Activated naive CD4-positive, alpha-beta T cell treated with anti-CD3 and anti-CD28 coated beads, Interleukin-2, amount 10 ng/mL, durations not matched to agents 7 days and 5 days (primary cell): ENCODE results near the gene DAAM1.

Experiments used
- CTCF ChIA-PET: fragments of 350-600 bp; sonication (Branson Sonifier 250); formaldehyde crosslinking; loops from one replicate; lab custom pipeline; 2021; ENCODE audit warnings: antibody characterized with exemption; lab: Charles Lee
- DNase-seq: peaks from one replicate; pipeline ENCODE4 v3.0.0-alpha.2; 2020
- H3K27ac Mint-ChIP-seq: one replicate; pipeline ENCODE4 v1.8.0; 2021; ENCODE audit warnings: mild to moderate bottlenecking, moderate library complexity, mixed read lengths
- H3K27me3 Mint-ChIP-seq: one replicate; pipeline ENCODE4 v1.8.0; 2021; ENCODE audit warnings: mild to moderate bottlenecking, mixed read lengths
- H3K36me3 Mint-ChIP-seq: one replicate; pipeline ENCODE4 v1.8.0; 2021; ENCODE audit warnings: mixed read lengths
- H3K4me1 Mint-ChIP-seq: one replicate; pipeline ENCODE4 v1.8.0; 2021; ENCODE audit warnings: mixed read lengths
- H3K4me3 Mint-ChIP-seq: one replicate; pipeline ENCODE4 v1.8.0; 2021; ENCODE audit warnings: mild to moderate bottlenecking, moderate library complexity, mixed read lengths
- H3K9me3 Mint-ChIP-seq: one replicate; pipeline ENCODE4 v1.8.0; 2021; ENCODE audit warnings: mixed read lengths

DAAM1 gene

GRCh38 chr14:59188461-59189090 lies at the start of gene DAAM1:
DAAM1 (plus strand) TSS chr14:59188667; CDS start chr14:59263478, 74,811 bp downstream.
- CTCF ChIA-PET: no interaction called here
- Mint-ChIP-seq H3K27ac (peak within 1 kb of the TSS; percentile 87), H3K36me3 (no peaks in the 10 kb centered on the region), H3K27me3 (peaks cover 39% of the 10 kb centered on the region), H3K4me3 (peak within 1 kb of the TSS; percentile 96), H3K4me1 (peaks cover 28% of the 10 kb centered on the region), H3K9me3 (no peaks in the 10 kb centered on the region)
- DNase-seq: peak; percentile 98

DNA sequence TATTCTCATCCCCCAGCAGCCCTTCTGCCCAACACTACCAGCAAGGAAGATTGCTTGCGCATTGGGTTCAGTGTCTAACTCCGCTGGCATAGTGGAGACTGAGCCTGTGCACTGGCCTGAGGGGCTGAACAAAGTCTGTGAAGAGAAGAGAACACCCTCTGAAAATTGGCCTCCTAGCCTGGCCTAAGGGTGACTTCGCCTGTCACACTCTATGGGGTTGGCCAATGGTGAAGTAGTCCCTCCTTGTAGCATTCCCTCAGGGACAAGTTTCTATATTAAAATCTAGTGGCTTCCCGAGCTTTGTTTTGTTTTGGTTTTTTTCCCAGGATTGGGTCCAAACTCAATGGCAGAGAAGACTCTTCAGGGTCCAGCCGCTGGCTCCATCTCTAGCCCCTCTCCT lies 49.1 kb upstream of the DAAM1 start:
- DNase-seq: no peak
- Mint-ChIP-seq H3K27ac (no peak overlapping the region), H3K27me3 (peaks cover 10% of the 10 kb centered on the region), H3K4me1 (no peaks in the 10 kb centered on the region), H3K4me3 (no peak overlapping the region), H3K36me3 (no peaks in the 10 kb centered on the region), H3K9me3 (no peaks in the 10 kb centered on the region)
- CTCF ChIA-PET: no interaction called here

DNA sequence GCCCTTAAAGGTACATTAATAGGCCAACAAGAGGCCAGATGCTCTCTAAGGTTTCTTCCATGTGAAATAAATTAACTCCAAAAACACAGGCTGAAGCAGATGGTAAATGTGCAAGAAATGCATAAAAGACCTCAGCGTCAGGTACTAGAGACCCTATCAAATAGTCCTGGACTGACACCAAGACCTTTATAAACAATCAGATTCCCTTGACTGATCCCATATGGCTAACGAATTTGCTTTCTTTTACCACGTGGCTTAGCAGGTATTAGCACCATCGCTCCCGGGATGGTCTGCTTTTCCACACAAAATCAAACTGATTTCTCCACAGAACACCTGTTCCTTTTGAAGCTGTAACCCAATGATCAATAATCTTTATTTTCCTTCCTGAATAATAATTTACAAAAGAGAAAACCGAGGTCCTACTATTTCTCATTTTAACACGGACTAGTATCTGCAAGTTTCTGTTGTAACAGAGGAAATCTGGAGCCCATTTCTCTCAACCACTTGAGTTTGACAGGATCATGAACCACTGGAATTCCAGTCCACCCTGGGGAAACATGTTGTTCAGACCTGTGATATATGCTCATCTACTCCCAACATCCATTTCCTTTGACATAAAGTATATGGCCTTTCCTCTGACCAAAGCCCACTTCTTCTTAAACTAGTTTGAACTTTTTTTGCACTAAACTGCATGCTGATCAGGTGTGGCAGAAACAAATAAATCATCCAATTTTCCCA lies 48.2 kb upstream of the DAAM1 start:
- Mint-ChIP-seq H3K27me3 (peaks cover 9% of the 10 kb centered on the region), H3K9me3 (no peaks in the 10 kb centered on the region), H3K27ac (no peak overlapping the region), H3K4me3 (no peak overlapping the region), H3K4me1 (no peaks in the 10 kb centered on the region), H3K36me3 (no peaks in the 10 kb centered on the region)
- CTCF ChIA-PET: no interaction called here
- DNase-seq: no peak

DNA sequence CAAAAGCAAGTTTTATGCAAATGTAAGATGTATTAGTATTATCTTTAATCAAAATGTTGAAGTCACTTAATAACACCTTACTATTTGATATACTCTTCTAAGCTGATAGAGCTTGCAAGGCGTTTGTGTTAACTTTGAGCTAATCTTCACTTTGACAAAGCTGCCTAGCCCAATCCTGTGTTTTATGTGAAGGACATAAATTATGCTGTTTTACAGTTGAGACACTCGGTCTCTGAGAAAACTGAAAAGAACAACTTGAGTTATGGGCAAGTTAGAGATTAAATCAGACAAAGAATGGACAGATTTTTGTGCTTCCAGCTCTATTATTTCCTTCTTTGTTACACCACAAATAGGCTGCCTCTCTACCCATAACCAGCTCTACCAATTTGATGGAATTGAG lies 42.0 kb upstream of the DAAM1 start:
- Mint-ChIP-seq H3K4me1 (no peaks in the 10 kb centered on the region), H3K9me3 (no peaks in the 10 kb centered on the region), H3K27me3 (peaks cover 5% of the 10 kb centered on the region), H3K36me3 (no peaks in the 10 kb centered on the region), H3K27ac (no peak overlapping the region), H3K4me3 (no peak overlapping the region)
- DNase-seq: no peak
- CTCF ChIA-PET: no interaction called here

- no peak for DNase-seq
- no peak overlapping the region for H3K27ac Mint-ChIP-seq
- H3K4me1 Mint-ChIP-seq: no peaks in the 10 kb centered on the region
- H3K9me3 Mint-ChIP-seq: no peaks in the 10 kb centered on the region
- CTCF ChIA-PET: no interaction called here
- peaks cover 5% of the 10 kb centered on the region for H3K27me3 Mint-ChIP-seq
- no peak overlapping the region for H3K4me3 Mint-ChIP-seq
- H3K36me3 Mint-ChIP-seq: no peaks in the 10 kb centered on the region
These were observed 41.5 kb upstream of the DAAM1 start for GRCh38 chr14:59147007-59147406.

GRCh38 chr14:59148334-59148900 lies 40.0 kb upstream of the DAAM1 start:
- Mint-ChIP-seq H3K4me1 (no peaks in the 10 kb centered on the region), H3K9me3 (no peaks in the 10 kb centered on the region), H3K27me3 (no peaks in the 10 kb centered on the region), H3K4me3 (no peak overlapping the region), H3K27ac (no peak overlapping the region), H3K36me3 (no peaks in the 10 kb centered on the region)
- DNase-seq: no peak
- CTCF ChIA-PET: no interaction called here

GRCh38 chr14:59150990-59151389 lies 37.5 kb upstream of the DAAM1 start:
- CTCF ChIA-PET: interaction anchor here (0.8 kb wide), 1 partner anchor 39 kb away, joined by 3 read pairs; no protein-coding TSS in a partner anchor
- no peak for DNase-seq
- Mint-ChIP-seq H3K9me3 (no peaks in the 10 kb centered on the region), H3K36me3 (no peaks in the 10 kb centered on the region), H3K27me3 (no peaks in the 10 kb centered on the region), H3K27ac (no peak overlapping the region), H3K4me3 (no peak overlapping the region), H3K4me1 (peaks cover 11% of the 10 kb centered on the region)

DNA sequence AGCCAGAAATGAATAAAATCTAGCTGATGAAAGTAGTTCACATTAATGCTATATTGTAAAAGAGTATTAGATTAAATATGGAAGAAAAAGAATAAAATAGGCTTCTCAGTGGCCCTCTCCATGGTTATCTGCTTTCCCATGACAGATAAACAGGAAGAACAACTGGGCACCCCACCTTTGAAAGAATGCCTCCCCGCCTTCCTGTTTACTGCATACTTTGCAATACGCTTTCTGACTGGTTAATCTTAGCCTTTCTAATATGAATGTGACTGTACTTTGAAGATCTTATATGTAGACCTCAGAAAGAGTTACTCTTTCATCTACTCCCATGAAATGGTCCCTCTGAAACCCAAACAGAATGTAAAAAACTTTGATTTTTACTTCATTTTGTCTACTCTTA lies 34.1 kb upstream of the DAAM1 start:
- DNase-seq: peak; percentile 25
- no peak overlapping the region for H3K27ac Mint-ChIP-seq
- H3K27me3 Mint-ChIP-seq: peaks cover 6% of the 10 kb centered on the region
- H3K4me3 Mint-ChIP-seq: no peak overlapping the region
- CTCF ChIA-PET: no interaction called here
- peaks cover 3% of the 10 kb centered on the region for H3K9me3 Mint-ChIP-seq
- no peaks in the 10 kb centered on the region for H3K36me3 Mint-ChIP-seq
- peaks cover 11% of the 10 kb centered on the region for H3K4me1 Mint-ChIP-seq

- DNase-seq: no peak
- Mint-ChIP-seq H3K27me3 (peaks cover 6% of the 10 kb centered on the region), H3K4me1 (peaks cover 11% of the 10 kb centered on the region), H3K36me3 (no peaks in the 10 kb centered on the region), H3K27ac (no peak overlapping the region), H3K4me3 (no peak overlapping the region), H3K9me3 (peaks cover 3% of the 10 kb centered on the region)
- CTCF ChIA-PET: no interaction called here
These were observed 32.6 kb upstream of the DAAM1 start for GRCh38 chr14:59155886-59156285.

DNA sequence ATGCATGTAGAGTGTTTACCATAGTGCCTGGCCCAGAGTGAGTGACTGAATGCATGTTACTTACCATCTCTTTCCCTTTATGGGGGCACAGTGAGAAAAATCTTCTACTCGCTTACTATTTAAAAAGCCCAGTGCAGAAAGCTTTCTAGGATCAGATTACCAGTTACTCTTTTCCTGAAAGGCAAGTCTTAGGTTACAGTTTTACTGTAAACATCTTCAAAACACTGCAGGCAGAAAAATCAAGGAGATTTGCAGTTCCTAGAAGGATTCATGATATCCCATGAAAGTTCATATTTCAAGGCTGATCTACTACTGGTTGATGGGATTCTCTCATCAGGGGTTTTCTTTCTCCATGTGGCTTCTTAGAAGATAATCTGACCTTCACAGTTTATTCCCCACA lies 29.3 kb upstream of the DAAM1 start:
- CTCF ChIA-PET: no interaction called here
- peaks cover 16% of the 10 kb centered on the region for H3K27me3 Mint-ChIP-seq
- no peak overlapping the region for H3K4me3 Mint-ChIP-seq
- no peak overlapping the region for H3K27ac Mint-ChIP-seq
- no peaks in the 10 kb centered on the region for H3K36me3 Mint-ChIP-seq
- H3K9me3 Mint-ChIP-seq: peaks cover 3% of the 10 kb centered on the region
- no peak for DNase-seq
- peaks cover 12% of the 10 kb centered on the region for H3K4me1 Mint-ChIP-seq

- Mint-ChIP-seq H3K9me3 (peaks cover 3% of the 10 kb centered on the region), H3K36me3 (no peaks in the 10 kb centered on the region), H3K4me1 (peaks cover 5% of the 10 kb centered on the region), H3K27me3 (peaks cover 16% of the 10 kb centered on the region), H3K4me3 (no peak overlapping the region), H3K27ac (no peak overlapping the region)
- CTCF ChIA-PET: no interaction called here
- no peak for DNase-seq
These were observed 28.0 kb upstream of the DAAM1 start for GRCh38 chr14:59160506-59160905.

GRCh38 chr14:59161561-59162175 lies 26.8 kb upstream of the DAAM1 start:
- CTCF ChIA-PET: no interaction called here
- Mint-ChIP-seq H3K27ac (no peak overlapping the region), H3K4me1 (peaks cover 5% of the 10 kb centered on the region), H3K36me3 (no peaks in the 10 kb centered on the region), H3K27me3 (peaks cover 22% of the 10 kb centered on the region), H3K4me3 (no peak overlapping the region), H3K9me3 (peaks cover 3% of the 10 kb centered on the region)
- DNase-seq: no peak

DNA sequence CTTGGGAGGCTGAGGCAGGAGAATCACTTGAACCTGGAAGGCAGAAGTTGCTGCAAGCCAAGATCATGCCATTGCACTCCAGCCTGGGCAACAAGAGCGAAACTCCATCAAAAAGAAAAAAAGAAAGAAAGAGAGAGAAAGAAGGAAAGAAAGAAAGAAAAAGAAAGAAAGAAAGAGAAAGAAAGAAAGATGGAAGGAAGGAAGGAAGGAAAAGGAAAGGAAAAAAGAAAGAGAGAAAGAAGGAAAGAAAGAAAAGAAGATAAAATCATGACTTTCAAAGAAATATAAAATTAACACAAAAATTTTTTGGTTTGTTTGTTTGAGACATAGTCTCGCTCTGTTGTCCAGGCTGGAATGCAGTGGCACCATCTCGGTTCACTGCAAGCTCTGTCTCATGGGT lies 22.2 kb upstream of the DAAM1 start:
- no peaks in the 10 kb centered on the region for H3K9me3 Mint-ChIP-seq
- peaks cover 5% of the 10 kb centered on the region for H3K4me1 Mint-ChIP-seq
- no peak overlapping the region for H3K4me3 Mint-ChIP-seq
- H3K36me3 Mint-ChIP-seq: peaks cover 1% of the 10 kb centered on the region
- H3K27ac Mint-ChIP-seq: no peak overlapping the region
- CTCF ChIA-PET: no interaction called here
- peaks cover 22% of the 10 kb centered on the region for H3K27me3 Mint-ChIP-seq
- no peak for DNase-seq

DNA sequence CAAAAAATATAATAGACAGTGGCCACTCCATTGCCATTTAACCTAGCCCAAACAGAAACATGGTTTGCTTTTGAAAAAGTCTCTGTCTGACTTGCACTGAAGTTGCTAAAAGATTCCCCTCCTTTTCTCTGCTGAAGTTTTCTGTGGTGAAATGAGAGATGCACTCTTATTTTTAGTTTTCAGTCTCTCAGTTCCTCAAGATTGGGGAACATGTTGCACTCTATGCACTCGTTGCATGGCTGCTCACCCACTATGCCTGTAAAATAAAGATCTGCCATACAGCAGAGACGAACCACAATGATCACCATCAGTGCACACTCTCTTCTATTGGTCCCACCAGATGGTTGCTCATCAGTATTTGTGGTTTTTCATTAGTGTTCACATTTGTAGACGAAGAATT lies 13.1 kb upstream of the DAAM1 start:
- no peaks in the 10 kb centered on the region for H3K4me1 Mint-ChIP-seq
- DNase-seq: no peak
- H3K9me3 Mint-ChIP-seq: no peaks in the 10 kb centered on the region
- H3K36me3 Mint-ChIP-seq: no peaks in the 10 kb centered on the region
- CTCF ChIA-PET: no interaction called here
- peaks cover 13% of the 10 kb centered on the region for H3K27me3 Mint-ChIP-seq
- H3K4me3 Mint-ChIP-seq: no peak overlapping the region
- no peak overlapping the region for H3K27ac Mint-ChIP-seq
